ENCODE measurements around the gene C2orf15. TPM values are rescaled to one million over a fixed set of nuclear protein-coding genes. Genes with fewer than 3 reads are reported as not detected.

C2orf15 gene
- total and polyA plus RNA-seq, 12 donors: 0.03 to 0.30 (median 0.25) TPM; not detected in 8

DNA sequence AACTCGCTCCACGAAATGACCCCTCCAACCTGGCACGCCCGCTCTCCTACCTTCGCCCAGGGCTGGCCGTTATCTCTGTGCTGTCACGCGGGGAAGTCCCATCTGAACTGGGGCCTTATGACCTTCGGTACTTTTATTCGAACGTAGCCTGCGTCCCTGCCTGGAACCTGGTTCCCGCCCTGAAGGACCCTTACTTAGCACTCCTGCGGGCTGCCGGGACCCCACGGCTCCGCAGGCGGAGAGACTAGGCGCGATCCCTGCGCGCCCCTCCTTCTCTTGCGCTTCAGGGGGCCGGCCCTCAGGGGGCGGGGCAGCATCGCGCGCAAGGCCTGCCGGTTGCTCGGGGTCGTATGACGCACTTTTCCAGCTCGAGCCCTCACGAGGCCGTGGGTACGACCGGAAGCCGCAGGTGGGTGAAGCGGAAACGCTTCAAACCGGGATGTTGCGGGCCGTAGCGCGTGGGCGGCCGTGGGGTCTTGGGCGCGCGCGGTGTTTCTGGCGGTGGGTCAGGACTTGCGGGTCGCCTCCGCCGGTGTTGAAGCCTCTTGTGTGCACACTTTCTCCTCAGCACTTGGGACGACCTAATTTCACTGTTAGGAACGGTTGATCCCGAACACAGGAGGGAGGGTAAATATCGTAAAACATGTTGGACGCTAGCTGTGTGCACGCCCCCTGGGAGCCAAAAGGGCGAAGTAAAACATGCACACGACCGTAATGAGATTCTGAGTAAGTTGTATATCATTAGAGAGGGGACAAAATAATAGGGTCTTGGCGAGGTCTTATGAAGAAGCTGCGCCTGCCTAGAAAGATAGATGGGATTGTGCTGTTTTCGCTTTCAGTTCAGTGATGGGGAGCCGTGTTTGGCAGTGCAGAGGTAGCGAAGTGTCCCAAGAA is 13.4 kb downstream of the C2orf15 start, which contains the start of the genes LIPT1 and TSGA10:
Gene LIPT1 (plus strand): TSS at position 325 of the 894 bp plus-strand sequence. CDS start 6,991 bp downstream, outside the sequence.
Gene TSGA10 (minus strand): TSS at position 300 of the 894 bp plus-strand sequence. CDS start 45,503 bp downstream, outside the sequence.
- Histone ChIP-seq H3K27ac (peak within 1 kb of the TSS; percentile 45 to 93 (median 88)), H3K27me3 (no peaks in the 10 kb centered on the region), H3K4me3 (peak within 1 kb of the TSS; percentile 64 to 85 (median 70)), H3K36me3 (peaks cover 0 to 38% (median 7%) of the 10 kb centered on the region in 9 donors), H3K9me3 (no peaks in the 10 kb centered on the region), H3K4me1 (peaks cover 0 to 28% (median 22%) of the 10 kb centered on the region in 9 donors)
- DNase-seq (peak; percentile 90 to 93), ATAC-seq (peak; percentile 98 to 100 (median 99))
- WGBS, 2 donors: 0% methylated on average over 70 of the region's 70 CpGs
- TF ChIP-seq, protein P1, sequence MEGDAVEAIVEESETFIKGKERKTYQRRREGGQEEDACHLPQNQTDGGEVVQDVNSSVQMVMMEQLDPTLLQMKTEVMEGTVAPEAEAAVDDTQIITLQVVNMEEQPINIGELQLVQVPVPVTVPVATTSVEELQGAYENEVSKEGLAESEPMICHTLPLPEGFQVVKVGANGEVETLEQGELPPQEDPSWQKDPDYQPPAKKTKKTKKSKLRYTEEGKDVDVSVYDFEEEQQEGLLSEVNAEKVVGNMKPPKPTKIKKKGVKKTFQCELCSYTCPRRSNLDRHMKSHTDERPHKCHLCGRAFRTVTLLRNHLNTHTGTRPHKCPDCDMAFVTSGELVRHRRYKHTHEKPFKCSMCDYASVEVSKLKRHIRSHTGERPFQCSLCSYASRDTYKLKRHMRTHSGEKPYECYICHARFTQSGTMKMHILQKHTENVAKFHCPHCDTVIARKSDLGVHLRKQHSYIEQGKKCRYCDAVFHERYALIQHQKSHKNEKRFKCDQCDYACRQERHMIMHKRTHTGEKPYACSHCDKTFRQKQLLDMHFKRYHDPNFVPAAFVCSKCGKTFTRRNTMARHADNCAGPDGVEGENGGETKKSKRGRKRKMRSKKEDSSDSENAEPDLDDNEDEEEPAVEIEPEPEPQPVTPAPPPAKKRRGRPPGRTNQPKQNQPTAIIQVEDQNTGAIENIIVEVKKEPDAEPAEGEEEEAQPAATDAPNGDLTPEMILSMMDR (IDR thresholded peaks at IDR 0.05): peak in 2 of 9 donors; percentile 10 to 17
- intact Hi-C loops (cut with DNase I): loop anchor here in 2 of 10 donors (2.0 kb wide), 2 partner anchors 14 to 26 kb away; partner anchors contain the start of genes C2orf15 (in 1 of the 2), MITD1 (in 1 of the 2) and MRPL30 (in 1 of the 2)

DNA sequence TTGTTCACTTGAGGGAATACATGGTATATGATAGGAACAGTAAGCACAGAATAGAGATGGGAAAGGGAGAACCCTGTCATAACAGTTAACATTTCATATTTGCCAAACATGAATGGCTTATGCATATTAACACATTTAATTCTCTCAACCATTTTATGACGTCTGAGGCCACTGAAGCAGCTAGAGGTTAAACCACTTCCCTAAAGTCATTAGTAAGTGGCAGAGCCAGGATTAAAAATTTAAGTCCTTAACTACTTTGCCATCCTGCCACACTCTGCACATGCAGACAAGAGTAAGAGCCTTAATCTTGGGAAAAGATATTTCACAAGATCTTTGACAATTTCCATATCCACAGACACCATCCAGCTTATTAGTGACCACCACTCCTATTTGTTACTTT is 15.4 kb downstream of the C2orf15 start:
- Histone ChIP-seq H3K27me3 (no peaks in the 10 kb centered on the region), H3K36me3 (peaks cover 0 to 54% (median 13%) of the 10 kb centered on the region in 9 donors), H3K27ac (no peak overlapping the region), H3K4me1 (peaks cover 0 to 28% (median 22%) of the 10 kb centered on the region in 9 donors), H3K9me3 (no peaks in the 10 kb centered on the region), H3K4me3 (no peak overlapping the region)
- no peak for DNase-seq
- no peak for ATAC-seq
- TF ChIP-seq, protein P1 (IDR thresholded peaks at IDR 0.05): no peak
- WGBS, 2 donors: 71 to 77% methylated on average over 1 of the region's 1 CpG
- intact Hi-C loops (cut with DNase I): no loop called here

DNA sequence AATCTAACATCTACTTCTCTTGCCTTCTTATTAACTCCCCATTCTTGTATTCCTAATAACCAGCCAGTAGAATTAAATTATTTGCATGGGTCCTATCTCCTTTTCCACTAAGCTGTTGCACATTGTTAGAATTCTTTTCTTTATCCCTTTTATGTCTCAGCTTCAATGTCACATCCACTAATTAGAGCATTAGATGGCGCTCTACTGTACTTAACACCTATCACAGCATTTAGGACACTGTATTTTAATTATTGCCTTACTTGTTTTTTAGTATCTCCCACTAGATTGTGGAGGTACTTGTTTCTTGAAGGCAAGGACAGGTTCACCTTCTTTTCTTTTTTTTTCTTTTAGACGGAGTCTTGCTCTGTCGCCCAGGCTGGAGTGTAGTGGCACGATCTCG is 17.1 kb downstream of the C2orf15 start:
- DNase-seq: no peak
- Histone ChIP-seq H3K9me3 (no peaks in the 10 kb centered on the region), H3K4me1 (peaks cover 0 to 24% (median 17%) of the 10 kb centered on the region in 9 donors), H3K4me3 (no peak overlapping the region), H3K27me3 (no peaks in the 10 kb centered on the region), H3K36me3 (peaks cover 0 to 71% (median 13%) of the 10 kb centered on the region in 9 donors), H3K27ac (no peak overlapping the region)
- WGBS, 2 donors: 93% methylated on average over 5 of the region's 5 CpGs
- no peak for ATAC-seq
- intact Hi-C loops (cut with DNase I): loop anchor here in 1 of 10 donors (2.0 kb wide), 1 partner anchor 22 kb away; the partner anchor contains the start of genes MITD1 and MRPL30
- TF ChIP-seq, protein P1 (IDR thresholded peaks at IDR 0.05): no peak

DNA sequence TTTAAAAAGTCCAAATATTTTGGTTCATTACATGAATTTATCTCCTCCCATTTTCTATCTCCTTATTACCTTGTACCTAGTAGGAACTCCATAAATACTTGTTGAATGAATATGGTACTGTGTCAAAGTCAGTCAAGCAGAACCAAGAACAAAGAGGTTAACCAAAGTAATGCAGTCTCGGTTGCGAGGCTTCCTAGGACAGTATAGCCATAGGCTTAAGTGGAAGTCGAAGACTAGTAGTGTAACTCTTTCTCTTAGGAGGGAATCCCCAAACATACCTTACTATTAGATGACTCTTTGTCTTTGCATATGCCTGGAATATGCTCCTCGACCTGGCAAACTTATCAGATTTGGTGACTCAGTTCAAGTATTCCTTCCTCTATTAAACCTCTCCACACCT is 18.1 kb downstream of the C2orf15 start:
- H3K27me3 ChIP-seq: no peaks in the 10 kb centered on the region
- WGBS, 2 donors: 87 to 90% methylated on average over 4 of the region's 4 CpGs
- TF ChIP-seq, protein P1 (IDR thresholded peaks at IDR 0.05): no peak
- no peak overlapping the region for H3K4me3 ChIP-seq
- intact Hi-C loops (cut with DNase I): loop anchor here in 1 of 10 donors (2.0 kb wide), 1 partner anchor 21 kb away; the partner anchor contains the start of genes MITD1 and MRPL30
- no peaks in the 10 kb centered on the region for H3K9me3 ChIP-seq
- no peak for ATAC-seq
- no peak for DNase-seq
- peaks cover 0 to 18% (median 9%) of the 10 kb centered on the region in 9 donors for H3K4me1 ChIP-seq
- peaks cover 0 to 79% (median 13%) of the 10 kb centered on the region in 9 donors for H3K36me3 ChIP-seq
- H3K27ac ChIP-seq: no peak overlapping the region

Measured in heart right ventricle (tissue), 16 donors.